Hypothalamus (tissue), 51 donors: ENCODE data around the gene LMNA.
"Not testable (repeated sequence)": the region's sequence is repeated elsewhere in the genome, so short reads cannot be mapped to it uniquely, and the experiment has no call there.

Experiments
- DNase-seq, 51 donors: peaks; one replicate each; lab custom pipeline; 2025; lab: John Stamatoyannopoulos, UW

LMNA gene

DNA sequence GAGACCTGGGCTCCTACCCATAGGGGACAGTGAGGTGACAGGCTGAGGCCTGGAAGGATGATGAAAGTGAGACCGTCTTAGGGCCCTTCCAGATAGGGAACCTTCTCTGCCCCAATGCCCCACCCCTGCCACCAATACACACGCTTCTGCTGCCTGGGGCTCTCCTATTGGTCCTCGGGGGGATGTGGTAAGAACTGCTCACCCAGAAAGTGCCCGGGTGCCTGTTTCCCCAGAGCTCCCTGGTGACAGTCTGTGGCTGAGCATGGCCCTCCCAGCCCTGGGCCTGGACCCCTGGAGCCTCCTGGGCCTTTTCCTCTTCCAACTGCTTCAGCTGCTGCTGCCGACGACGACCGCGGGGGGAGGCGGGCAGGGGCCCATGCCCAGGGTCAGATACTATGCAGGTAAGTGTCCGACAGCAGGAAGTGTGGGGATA lies 39.8 kb downstream of the LMNA start:
- DNase-seq = peak in 4 of 51 donors; percentile 11 to 35 (median 23)

DNA sequence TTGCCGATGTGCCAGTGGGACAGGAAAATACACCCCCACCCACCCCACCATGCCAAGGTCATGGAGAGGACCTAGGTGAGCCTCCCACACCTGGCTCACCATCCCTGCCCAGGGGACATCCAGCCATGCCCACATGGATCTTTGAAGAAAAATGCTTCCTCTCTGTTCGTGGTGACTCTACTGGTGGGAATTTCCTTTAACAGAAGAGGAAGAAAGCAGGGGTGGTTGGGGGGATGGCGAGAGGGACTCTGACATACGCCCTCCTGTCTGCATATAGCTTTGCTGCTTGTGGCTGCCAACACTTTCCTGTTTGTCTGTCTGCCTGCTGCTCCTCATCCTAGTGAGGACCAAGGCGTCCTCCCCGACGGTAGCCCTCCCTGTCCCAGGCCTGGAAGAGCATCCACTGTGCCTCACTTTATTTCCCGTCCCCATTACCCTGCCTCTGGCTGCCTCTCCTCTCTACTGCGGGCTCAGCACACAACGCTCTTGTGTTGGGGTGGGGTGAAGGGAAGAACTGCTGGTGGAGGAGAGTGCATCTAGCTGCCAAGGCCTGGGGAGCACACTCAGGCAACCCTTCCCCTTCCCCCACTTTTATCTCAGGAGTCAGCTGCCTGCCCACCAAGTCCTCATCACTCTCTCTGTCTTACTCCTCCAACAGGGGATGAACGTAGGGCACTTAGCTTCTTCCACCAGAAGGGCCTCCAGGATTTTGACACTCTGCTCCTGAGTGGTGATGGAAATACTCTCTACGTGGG lies 41.4 kb downstream of the LMNA start:
- DNase-seq = no peak

DNA sequence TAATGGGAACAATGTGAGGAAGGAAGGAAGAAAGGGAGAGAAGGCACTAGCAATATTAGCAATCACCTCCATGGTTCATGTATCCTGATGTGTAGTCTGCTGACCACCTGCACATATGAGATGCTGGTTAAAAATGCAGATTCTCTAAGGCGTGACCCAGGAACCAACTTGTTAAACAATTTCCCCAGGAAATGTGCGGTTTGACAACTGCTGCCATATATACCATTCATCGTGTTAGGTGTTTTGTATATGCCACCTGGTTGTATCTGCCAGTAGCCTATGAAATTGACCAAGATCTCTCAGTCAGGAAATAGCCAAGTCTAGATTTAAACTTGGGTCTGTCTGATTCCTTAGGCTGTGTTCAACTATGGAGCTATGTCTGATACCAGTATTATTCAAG lies 43.0 kb downstream of the LMNA start:
- DNase-seq = no peak

DNA sequence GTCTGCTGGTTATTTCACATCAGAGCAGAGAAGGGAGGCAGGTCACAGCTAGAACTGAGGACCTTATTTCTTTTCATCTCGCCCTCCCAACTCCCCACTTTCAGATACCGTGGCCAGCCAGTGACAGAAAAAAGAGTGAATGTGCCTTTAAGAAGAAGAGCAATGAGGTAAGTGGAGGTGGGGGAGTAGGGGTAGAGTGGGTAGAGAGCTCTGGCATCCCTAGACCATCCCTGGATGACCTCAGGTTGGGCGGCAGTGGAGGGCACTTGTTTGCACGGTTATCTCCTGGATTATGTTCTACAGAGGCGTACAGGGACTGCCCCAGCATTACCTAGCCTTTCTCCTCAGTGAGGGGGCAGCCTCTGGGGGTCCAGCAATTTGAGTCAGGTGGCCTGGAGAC lies 43.5 kb downstream of the LMNA start:
- DNase-seq = no peak

DNA sequence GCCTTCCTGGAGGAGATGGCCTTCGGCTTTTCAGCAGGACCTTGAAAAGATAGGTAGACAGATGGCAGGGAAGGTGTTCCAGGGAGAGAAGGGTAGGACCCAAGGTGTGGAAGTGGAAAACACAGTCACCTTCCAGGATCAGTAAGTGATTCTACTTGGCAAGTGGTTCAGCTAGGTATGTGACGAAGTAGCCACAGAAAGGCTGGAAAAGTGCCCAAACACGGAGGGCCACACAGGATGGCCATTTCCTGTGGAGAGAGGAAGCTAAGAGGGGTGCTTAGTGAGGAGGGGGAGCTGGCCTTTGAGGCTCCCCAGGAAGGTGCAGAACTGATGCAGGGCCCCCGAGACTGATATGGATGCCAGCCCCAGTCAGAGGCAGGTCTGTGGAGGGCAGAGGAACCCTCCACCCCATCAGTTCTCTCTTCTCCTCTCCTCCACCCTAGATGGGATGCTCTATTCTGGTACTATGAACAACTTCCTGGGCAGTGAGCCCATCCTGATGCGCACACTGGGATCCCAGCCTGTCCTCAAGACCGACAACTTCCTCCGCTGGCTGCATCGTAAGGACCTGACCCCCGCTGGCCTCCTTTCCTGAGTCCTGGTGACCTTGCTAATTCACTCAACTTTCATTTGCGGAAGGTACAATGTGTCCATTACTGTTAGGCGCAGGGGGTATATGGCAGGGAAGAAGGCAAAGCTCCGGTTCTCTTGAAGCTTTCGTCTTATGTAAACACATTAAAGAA lies 45.7 kb downstream of the LMNA start:
- no peak for DNase-seq

DNA sequence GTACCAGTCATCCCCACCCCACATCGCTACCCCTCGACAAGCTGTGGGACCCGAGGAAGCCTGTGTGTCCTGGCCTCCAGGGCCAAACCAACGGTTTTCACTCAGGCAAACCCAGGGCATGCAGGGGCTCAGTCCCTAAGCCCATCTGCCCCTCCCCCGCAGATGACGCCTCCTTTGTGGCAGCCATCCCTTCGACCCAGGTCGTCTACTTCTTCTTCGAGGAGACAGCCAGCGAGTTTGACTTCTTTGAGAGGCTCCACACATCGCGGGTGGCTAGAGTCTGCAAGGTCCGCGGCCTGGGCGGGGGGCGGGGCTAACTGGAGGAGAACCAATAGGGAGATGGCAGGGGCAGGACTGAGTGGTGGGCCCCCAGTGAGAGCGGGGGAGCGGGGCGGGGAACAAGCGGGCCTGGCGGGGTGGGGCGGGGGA lies 46.2 kb downstream of the LMNA start:
- DNase-seq = peak in 46 of 51 donors; percentile 20 to 89 (median 66)

DNA sequence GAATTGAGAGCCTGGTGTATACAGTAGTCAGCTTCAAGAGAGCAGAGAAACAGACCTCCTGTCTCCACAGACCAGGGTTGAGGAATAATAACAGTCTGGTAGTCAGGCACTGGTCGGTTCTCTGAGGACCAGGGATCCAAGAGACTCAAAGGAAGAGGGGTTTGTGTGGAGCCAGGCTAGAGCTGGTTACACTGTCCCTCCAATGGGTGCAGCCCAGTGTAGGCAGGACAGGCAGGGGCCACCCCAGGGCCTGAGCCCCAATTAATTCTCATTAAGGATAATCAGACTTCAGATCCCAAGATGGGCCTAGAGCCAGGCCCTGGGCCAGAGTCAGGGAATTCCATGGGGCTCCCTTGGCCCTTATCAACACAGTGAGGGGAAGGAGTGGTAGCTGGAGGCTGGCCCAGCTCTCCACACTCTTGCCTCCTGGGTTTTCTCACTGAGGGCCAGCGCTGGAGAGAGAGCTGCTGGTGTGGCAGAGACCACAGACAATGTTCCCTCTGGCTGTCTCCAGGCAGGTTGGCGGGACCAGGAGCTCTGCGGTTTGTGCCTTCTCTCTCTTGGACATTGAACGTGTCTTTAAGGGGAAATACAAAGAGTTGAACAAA lies 48.0 kb downstream of the LMNA start:
- DNase-seq = no peak

DNA sequence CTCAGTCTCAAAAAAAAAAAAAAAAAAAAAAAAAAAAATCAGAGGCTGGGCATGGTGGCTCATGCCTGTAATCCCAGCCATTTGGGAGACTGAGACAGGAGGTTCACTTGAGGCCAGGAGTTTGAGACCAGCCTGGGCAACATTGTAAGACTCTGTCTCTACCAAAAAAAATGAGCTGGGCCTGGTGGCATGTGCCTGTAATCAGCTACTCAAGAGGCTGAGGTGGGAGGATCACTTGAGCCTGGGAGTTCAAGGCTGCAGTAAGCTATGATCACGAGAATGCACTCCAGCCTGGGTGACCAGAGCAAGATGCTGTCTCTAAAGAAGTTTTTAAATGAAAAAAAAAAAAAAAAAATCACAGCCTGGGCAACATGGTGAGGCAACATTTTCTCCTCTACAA lies 49.2 kb downstream of the LMNA start:
- no peak for DNase-seq

DNA sequence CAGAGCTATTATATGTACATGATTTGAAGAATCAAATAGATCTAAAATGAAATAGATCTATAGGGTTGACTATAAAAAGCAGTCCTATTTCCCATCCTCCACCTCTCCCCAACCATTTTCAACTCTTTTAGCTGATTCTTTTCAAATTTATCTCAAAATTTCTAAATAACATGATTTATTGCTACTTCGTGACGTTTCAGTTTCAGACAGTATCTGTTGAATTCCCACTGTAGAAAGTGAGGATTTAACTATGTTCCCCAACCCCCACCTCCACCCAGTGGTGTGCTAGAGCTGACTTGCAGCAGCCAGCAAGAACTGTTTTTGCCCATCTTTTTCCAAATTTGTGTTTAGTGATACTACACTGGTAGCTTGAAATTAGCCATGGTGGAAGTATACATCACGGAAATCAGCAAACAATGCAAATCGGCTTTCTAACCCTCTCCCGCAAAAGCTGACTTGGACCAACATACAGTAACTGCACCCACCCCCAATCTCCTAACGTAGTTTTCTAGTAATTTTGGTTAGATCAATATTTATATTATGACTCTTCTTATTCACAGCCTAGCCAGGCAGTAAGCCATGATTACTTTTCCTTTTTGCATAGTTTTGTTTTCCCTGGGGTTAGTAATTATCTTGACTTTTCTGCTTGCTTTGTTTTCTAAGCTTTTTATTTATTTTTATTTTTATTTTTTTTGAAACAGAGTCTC lies 49.8 kb downstream of the LMNA start:
- DNase-seq = no peak

DNA sequence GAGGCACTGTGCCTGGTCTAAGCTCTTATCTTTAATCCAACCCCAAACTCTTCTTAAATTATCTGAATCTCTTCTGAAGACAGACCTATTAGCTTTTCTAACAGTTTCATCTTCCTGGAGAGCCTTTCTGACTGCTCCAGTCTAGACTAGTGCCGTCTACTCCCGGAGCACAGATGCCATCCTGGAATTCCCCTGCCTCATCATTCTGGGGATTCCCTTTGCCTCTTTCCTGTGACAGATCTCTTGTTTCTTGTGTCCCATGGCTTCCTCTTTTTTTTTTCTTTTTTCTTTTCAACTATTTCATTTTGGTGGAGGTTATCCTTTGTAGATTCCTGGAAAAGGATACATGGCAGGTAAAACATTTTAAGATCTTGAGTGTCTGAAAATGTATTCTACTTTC lies 50.6 kb downstream of the LMNA start:
- DNase-seq = no peak

DNA sequence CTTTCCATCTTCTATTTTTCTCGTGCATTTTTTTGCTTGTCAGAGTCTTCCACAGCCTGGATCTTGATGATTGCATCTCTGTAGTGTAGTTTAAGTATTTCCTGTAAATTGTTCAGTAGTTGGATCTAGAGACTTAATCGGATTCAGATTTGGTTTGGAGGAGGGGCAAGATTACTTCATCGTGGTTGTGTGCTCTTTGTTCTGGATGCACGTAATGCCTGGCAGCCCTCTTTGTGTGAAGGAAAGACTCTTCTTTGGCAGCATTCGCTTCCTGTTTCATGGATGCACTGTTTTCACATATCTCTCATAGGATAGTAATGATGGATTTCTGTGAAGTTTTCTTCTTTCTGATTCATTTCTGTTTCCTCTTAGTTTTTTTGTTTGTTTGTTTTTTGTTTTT lies 53.0 kb downstream of the LMNA start:
- DNase-seq = no peak

DNA sequence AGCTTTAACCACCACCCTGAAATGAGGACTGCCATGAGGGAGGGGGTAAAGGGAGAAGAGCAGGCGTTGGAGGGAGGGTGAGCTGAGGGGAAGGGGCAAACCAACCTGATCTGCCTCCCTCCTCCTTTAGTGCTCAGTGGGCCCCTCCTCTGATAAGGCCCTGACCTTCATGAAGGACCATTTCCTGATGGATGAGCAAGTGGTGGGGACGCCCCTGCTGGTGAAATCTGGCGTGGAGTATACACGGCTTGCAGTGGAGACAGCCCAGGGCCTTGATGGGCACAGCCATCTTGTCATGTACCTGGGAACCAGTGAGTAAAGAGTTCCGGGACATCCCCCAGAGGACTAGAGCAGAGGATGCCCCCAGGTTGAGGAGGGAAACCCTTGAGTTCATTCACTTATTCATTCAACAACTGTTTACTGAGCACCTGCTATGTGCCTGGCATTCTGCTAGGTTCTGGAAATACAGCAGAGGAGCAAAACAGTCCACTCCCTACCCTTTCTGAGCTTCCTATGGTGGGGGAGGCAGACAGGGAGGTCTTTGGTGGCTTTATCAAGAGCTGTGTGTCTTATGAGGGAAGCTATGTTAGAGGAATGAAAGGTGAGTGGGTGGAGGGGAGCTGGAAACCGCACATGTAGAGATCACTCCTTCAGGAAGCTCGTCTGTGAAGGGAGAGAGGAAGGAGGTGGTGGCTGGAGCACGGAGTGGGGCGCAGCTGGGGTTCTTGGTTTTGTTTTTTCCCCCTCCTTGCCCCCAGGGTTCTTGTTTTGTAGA lies 58.4 kb downstream of the LMNA start:
- no peak for DNase-seq

DNA sequence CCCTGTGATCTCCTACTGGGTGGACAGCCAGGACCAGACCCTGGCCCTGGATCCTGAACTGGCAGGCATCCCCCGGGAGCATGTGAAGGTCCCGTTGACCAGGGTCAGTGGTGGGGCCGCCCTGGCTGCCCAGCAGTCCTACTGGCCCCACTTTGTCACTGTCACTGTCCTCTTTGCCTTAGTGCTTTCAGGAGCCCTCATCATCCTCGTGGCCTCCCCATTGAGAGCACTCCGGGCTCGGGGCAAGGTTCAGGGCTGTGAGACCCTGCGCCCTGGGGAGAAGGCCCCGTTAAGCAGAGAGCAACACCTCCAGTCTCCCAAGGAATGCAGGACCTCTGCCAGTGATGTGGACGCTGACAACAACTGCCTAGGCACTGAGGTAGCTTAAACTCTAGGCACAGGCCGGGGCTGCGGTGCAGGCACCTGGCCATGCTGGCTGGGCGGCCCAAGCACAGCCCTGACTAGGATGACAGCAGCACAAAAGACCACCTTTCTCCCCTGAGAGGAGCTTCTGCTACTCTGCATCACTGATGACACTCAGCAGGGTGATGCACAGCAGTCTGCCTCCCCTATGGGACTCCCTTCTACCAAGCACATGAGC lies 62.2 kb downstream of the LMNA start:
- no peak for DNase-seq

DNA sequence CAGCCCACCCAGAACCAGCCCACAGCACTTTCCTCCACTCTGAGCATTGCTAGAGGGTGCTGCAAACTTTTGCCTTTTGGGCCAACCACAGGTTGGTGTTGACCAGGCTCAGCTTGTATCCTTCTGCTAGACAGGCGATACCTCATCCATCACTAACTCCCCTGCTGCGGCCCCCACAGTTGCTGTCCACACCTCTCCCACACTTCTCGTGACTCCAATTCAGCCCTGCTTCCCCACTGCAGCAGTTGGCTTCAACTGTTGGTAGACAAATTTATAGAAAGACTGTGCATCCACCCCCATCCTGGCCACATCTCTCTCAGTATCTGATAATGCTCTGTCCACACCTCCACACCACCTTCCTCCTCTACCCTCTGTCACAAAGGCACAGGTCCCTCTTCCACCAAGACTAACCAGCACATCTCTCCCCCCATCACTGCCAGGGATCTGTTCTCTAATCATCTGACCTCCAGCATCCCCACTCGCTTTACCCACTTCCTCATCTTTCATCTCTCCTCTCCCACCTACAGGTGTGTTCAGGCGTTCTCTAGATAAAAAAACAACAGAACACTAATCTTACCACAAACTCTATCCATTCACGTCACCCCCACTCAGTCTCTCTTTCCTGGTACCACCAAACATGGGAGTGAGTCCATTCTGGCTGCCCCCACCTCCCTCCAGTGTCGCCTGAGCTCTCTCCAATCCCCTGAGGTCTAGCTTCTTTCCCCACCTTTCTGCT lies 63.6 kb downstream of the LMNA start:
- peak in 1 of 51 donors; percentile 53 for DNase-seq

DNA sequence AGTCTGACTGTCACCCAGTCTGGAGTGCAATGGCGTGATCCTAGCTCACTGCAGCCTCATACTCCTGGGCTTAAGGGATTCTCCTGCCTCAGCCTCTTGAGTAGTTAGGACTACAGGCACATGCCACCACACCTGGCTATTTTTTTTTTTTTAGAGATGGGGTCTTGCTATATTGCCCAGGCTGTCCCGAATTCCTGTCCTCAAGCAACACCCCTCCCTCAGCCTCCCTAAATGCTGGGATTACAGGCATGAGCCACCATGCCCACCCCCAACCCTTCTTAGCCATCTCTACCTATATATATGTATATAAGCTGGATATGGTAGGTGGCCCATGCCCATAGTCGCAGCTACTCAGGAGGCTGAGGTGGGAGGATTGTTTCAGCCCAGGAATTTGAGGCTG lies 66.0 kb downstream of the LMNA start:
- DNase-seq = no peak

DNA sequence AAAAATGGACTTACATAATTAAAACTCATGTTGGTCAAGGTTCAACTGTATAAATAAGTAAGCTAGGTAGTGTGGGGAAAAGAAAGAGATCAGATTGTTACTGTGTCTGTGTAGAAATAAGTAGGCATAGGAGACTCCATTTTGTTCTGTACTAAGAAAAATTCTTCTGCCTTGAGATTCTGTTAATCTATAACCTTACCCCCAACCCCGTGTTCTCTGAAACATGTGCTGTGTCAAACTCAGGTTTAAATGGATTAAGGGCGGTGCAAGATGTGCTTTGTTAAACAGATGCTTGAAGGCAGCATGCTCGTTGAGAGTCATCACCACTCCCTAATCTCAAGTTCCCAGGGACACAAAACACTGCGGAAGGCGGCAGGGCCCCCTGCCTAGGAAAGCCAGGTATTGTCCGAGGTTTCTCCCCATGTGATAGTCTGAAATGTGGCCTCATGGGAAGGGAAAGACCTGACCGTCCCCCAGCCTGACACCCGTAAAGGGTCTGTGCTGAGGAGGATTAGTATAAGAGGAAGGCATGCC lies 66.9 kb downstream of the LMNA start:
- not testable (repeated sequence) for DNase-seq

DNA sequence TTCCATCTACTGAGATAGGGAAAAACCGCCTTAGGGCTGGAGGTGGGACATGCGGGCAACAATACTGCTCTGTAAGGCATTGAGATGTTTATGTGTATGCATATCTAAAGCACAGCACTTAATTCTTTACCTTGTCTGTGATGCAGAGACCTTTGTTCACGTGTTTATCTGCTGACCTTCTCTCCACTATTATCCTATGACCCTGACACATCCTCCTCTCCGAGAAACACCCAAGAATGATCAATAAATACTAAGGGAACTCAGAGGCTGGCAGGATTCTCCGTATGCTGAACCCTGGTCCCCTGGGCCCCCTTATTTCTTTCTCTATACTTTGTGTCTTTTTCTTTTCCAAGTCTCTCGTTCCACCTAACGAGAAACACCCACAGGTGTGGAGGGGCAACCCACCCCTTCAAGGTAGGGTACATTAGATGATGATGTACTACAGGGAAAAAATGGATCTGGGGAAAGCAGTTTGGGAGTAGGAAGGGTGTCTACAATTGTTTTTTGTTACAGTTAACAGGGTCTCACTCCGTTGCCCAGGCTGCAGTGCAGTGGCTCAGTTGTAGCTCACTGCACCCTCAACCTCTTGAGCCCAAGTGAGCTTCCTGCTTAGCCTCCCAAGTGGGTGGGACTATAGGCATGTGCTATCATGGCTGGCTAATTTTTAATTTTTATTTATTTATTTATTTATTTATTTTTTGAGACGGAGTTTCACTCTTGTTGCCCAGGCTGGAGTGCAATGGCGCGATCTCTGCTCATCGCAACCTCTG lies 67.7 kb downstream of the LMNA start:
- not testable (repeated sequence) for DNase-seq
